ENCODE measurements around the gene ZNF611.
"Not testable (repeated sequence)": the region's sequence is repeated elsewhere in the genome, so short reads cannot be mapped to it uniquely, and the experiment has no call there.

Gene ZNF611

GRCh38 chr19:52681216-52681615 lies 53.6 kb downstream of the ZNF611 start:
- DNase-seq (ENCODE audit: low read depth, low spot score) = not testable (repeated sequence)

- DNase-seq (ENCODE audit: low read depth, low spot score) = no peak
Measured at GRCh38 chr19:52679598-52679997, 55.2 kb downstream of the ZNF611 start.

- not testable (repeated sequence) for DNase-seq (ENCODE audit: low read depth, low spot score)
Measured at GRCh38 chr19:52675239-52675638, 59.6 kb downstream of the ZNF611 start.

GRCh38 chr19:52673014-52673413 lies 61.8 kb downstream of the ZNF611 start:
- DNase-seq (ENCODE audit: low read depth, low spot score) = no peak

- DNase-seq (ENCODE audit: low read depth, low spot score) = no peak
Measured at GRCh38 chr19:52670046-52670445, 64.8 kb downstream of the ZNF611 start.

- no peak for DNase-seq (ENCODE audit: low read depth, low spot score)
Measured at GRCh38 chr19:52669586-52669985, 65.3 kb downstream of the ZNF611 start.

- no peak for DNase-seq (ENCODE audit: low read depth, low spot score)
Measured at GRCh38 chr19:52667972-52668371, 66.9 kb downstream of the ZNF611 start.

- DNase-seq (ENCODE audit: low read depth, low spot score) = no peak
Measured at GRCh38 chr19:52666506-52666905, 68.3 kb downstream of the ZNF611 start.

- no peak for DNase-seq (ENCODE audit: low read depth, low spot score)
Measured at GRCh38 chr19:52665529-52665928, 69.3 kb downstream of the ZNF611 start.

- peak; percentile 21 for DNase-seq (ENCODE audit: low read depth, low spot score)
Measured at GRCh38 chr19:52665027-52665426, 69.8 kb downstream of the ZNF611 start.

- DNase-seq (ENCODE audit: low read depth, low spot score) = no peak
Measured at GRCh38 chr19:52664461-52664860, 70.4 kb downstream of the ZNF611 start.

- DNase-seq (ENCODE audit: low read depth, low spot score) = no peak
Measured at GRCh38 chr19:52662631-52663030, 72.2 kb downstream of the ZNF611 start.

- DNase-seq (ENCODE audit: low read depth, low spot score) = no peak
Measured at GRCh38 chr19:52660981-52661380, 73.9 kb downstream of the ZNF611 start.

GRCh38 chr19:52659013-52659412 lies 75.8 kb downstream of the ZNF611 start:
- no peak for DNase-seq (ENCODE audit: low read depth, low spot score)

- peak; percentile 34 for DNase-seq (ENCODE audit: low read depth, low spot score)
Measured at GRCh38 chr19:52658595-52658994, 76.2 kb downstream of the ZNF611 start.

- no peak for DNase-seq (ENCODE audit: low read depth, low spot score)
Measured at GRCh38 chr19:52653161-52653560, 81.7 kb downstream of the ZNF611 start.

Measured in ELF-1 (cell line).